LNCAP (cell line): ENCODE data around the gene ABHD12.

ENCODE experiments used
- CTCF ChIP-seq: fragments of 450-650 bp; IDR thresholded peaks from 2 replicates; pipeline ENCODE4 v1.5.1; 2017; ENCODE audit warnings: mild to moderate bottlenecking

The ABHD12 gene

GRCh38 chr20:25290646-25291431 is 99.8 kb downstream of the ABHD12 start:
- no peak for TF ChIP-seq CTCF

GRCh38 chr20:25289886-25290597 is 100.6 kb downstream of the ABHD12 start:
- no peak for TF ChIP-seq CTCF

GRCh38 chr20:25288291-25289181 is 102.1 kb downstream of the ABHD12 start:
- no peak for TF ChIP-seq CTCF

GRCh38 chr20:25287631-25288290 is 102.9 kb downstream of the ABHD12 start:
- no peak for TF ChIP-seq CTCF

- no peak for TF ChIP-seq CTCF
These were observed 103.7 kb downstream of the ABHD12 start for GRCh38 chr20:25286917-25287316.

- no peak for TF ChIP-seq CTCF
These were observed 104.5 kb downstream of the ABHD12 start for GRCh38 chr20:25285856-25286798.
